Esophagus squamous epithelium (tissue), 4 donors: ENCODE data around the gene TPD52L1.

Experiments used
- CTCF ChIP-seq, 6 experiments: fragments of 450-650 bp in 4 of 6; fragments of 200-600 bp in 2 of 6; sonication (generic) in 2 of 6; IDR thresholded peaks; one replicate each; pipeline ENCODE4 v1.5.1; 2016 to 2019; ENCODE audit warnings: antibody characterized with exemption in 6 of 6, mild to moderate bottlenecking in 4 of 6, moderate library complexity in 4 of 6
- POLR2A ChIP-seq, 4 donors: fragments of 450-650 bp; IDR thresholded peaks; one replicate each; pipeline ENCODE4 v1.6.1; 2017; ENCODE audit warnings: antibody characterized with exemption in 4 of 4, mild to moderate bottlenecking in 4 of 4, moderate library complexity in 3 of 4

DNA sequence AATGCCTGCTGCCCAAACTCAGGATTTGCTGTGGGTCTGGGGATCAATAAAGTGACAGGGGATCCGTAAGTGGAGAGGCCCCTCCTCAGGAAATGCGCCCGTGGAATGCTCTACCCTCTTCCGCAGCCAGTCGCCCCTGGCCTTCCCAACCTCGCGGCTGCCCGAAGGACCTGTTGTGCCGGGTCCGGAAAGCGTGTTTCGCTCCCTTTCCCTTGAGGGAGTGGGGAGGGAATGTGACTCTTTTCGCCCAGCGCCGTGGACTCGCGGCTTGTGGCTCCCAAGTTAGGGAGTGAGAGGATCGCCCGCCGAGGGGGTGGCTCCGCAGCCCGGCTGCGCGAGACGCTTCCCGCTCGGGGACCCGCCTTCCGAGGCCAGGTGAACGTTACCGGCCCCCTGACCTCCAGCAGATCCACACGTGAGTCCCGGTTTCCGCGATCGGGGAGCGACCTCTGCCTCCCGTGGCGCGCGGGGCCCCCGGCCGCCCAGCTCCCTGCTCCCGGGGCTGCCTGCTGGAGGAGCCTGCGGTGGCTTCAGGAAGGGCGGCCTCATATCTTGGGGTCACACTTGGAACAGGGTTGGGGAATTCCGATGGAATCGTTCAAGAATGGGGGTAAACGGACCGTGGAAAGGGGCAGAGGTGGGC, 666 bp downstream of the TPD52L1 start:
- TF ChIP-seq POLR2A (IDR thresholded peaks at IDR 0.05) (no peak), CTCF (IDR thresholded peaks at IDR 0.05) (no peak)
